Measurements from ENCODE around the gene KLHDC8B. TPM values are rescaled to one million over a fixed set of nuclear protein-coding genes. Genes with fewer than 3 reads are reported as not detected.

The KLHDC8B gene
- total and polyA plus RNA-seq, 4 donors, result 8.1 to 17.1 (median 9.4) TPM

DNA sequence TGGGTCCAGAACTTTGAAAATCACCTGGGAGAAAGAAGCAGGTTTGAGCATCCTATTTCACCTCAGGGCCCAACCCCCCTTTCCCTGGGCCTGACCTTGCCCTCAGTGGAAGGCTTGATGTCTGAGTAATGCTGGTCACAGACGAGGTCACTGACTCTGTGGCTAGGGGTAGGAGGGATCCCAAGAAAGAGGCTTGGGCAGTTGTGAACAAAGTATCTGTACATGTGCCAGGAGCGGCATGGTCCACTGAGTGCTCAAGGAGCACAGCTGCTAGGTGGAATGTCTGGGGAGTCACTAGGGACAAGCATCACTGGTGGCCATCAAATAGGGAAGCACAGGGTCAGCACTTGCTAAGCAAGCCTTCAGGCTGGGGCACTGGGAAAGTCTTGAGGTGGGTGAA lies 12.6 kb upstream of the KLHDC8B start:
- WGBS, result 59% methylated on average over 2 of the region's 2 CpGs
- Histone ChIP-seq H3K9ac (ENCODE audit: low read depth in 1 of 2, low read length in 2 of 2) (no peak overlapping the region), H3K27ac (ENCODE audit: low read depth in 1 of 2, low read length in 2 of 2) (no peak overlapping the region), H3K27me3 (ENCODE audit: control insufficient read depth in 4 of 4, insufficient read depth in 4 of 4, low read length in 3 of 4) (no peaks in the 10 kb centered on the region), H3K4me1 (ENCODE audit: control insufficient read depth in 4 of 4, insufficient read depth in 4 of 4, low read length in 3 of 4) (no peaks in the 10 kb centered on the region), H3K36me3 (ENCODE audit: control insufficient read depth in 4 of 4, insufficient read depth in 3 of 4, low read depth in 1 of 4, low read length in 3 of 4) (peaks cover 0 to 10% (median 8%) of the 10 kb centered on the region in 4 donors), H3K4me3 (ENCODE audit: low read depth in 1 of 3, low read length in 3 of 3) (no peak overlapping the region), H3K9me3 (ENCODE audit: control insufficient read depth in 4 of 4, low read length in 3 of 4) (no peaks in the 10 kb centered on the region)
- TF ChIP-seq RXRA (IDR thresholded peaks at IDR 0.05) (no peak), RAD21 (IDR thresholded peaks at IDR 0.05) (no peak)
- DNase-seq (ENCODE audit: low spot score), result no peak

GRCh38 chr3:49161197-49161596 lies 10.2 kb upstream of the KLHDC8B start:
- H3K4me1 ChIP-seq (ENCODE audit: control insufficient read depth in 4 of 4, insufficient read depth in 4 of 4, low read length in 3 of 4), result peaks cover 7 to 15% (median 15%) of the 10 kb centered on the region in 4 donors
- peaks cover 0 to 14% (median 12%) of the 10 kb centered on the region in 4 donors for H3K36me3 ChIP-seq (ENCODE audit: control insufficient read depth in 4 of 4, insufficient read depth in 3 of 4, low read depth in 1 of 4, low read length in 3 of 4)
- no peak for DNase-seq (ENCODE audit: low spot score)
- no peaks in the 10 kb centered on the region for H3K27me3 ChIP-seq (ENCODE audit: control insufficient read depth in 4 of 4, insufficient read depth in 4 of 4, low read length in 3 of 4)
- H3K4me3 ChIP-seq (ENCODE audit: low read depth in 1 of 3, low read length in 3 of 3), result no peak overlapping the region
- WGBS, result 100% methylated on average over 2 of the region's 2 CpGs
- no peak overlapping the region for H3K9ac ChIP-seq (ENCODE audit: low read depth in 1 of 2, low read length in 2 of 2)
- H3K9me3 ChIP-seq (ENCODE audit: control insufficient read depth in 4 of 4, low read length in 3 of 4), result no peaks in the 10 kb centered on the region
- TF ChIP-seq, protein P1, sequence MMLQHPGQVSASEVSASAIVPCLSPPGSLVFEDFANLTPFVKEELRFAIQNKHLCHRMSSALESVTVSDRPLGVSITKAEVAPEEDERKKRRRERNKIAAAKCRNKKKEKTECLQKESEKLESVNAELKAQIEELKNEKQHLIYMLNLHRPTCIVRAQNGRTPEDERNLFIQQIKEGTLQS (IDR thresholded peaks at IDR 0.05), result no peak
- TF ChIP-seq MAX (IDR thresholded peaks at IDR 0.05) (no peak), JUND (IDR thresholded peaks at IDR 0.05) (no peak), RAD21 (IDR thresholded peaks at IDR 0.05) (no peak), CTCF (IDR thresholded peaks at IDR 0.05; ENCODE audit: low read depth, low read length, missing input control) (no peak)
- TF ChIP-seq, protein P2, sequence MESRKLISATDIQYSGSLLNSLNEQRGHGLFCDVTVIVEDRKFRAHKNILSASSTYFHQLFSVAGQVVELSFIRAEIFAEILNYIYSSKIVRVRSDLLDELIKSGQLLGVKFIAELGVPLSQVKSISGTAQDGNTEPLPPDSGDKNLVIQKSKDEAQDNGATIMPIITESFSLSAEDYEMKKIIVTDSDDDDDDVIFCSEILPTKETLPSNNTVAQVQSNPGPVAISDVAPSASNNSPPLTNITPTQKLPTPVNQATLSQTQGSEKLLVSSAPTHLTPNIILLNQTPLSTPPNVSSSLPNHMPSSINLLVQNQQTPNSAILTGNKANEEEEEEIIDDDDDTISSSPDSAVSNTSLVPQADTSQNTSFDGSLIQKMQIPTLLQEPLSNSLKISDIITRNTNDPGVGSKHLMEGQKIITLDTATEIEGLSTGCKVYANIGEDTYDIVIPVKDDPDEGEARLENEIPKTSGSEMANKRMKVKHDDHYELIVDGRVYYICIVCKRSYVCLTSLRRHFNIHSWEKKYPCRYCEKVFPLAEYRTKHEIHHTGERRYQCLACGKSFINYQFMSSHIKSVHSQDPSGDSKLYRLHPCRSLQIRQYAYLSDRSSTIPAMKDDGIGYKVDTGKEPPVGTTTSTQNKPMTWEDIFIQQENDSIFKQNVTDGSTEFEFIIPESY (IDR thresholded peaks at IDR 0.05), result no peak
- no peak overlapping the region for H3K27ac ChIP-seq (ENCODE audit: low read depth in 1 of 2, low read length in 2 of 2)

DNA sequence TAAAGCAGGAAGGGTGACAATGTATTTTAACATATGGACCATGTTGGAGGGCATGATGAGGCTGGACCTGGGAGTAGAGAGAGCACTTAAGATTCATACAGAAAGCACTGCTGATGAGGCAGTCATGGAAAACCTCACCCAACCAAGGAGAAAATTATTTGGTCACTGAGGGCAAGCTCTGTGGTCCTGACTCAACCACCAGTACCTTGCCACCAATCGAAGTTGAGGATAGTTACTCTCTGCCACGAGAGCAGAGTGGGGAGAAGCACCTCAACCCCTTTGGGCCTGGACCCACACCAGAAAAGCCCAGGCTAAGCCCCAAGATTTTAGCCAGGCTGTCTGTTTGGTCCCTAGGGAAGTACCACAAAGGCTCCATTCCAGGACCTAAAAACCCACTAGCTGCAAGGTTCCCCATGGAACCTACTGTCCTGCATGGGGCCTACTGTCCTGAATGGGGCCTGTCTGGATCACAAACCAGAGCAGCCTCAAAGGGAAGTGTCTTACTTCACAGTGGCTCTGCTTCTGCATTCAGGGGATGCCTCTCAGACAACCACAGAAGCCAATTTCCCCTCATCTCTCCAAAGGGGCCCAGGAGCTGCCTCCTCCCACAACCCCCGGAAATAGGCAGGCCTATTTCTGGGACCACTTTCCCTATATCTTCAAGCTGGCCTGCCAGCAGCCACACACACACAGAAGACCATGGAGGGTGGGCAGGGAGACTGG lies 9.4 kb upstream of the KLHDC8B start:
- no peak overlapping the region for H3K9ac ChIP-seq (ENCODE audit: low read depth in 1 of 2, low read length in 2 of 2)
- peaks cover 12 to 22% (median 21%) of the 10 kb centered on the region in 4 donors for H3K4me1 ChIP-seq (ENCODE audit: control insufficient read depth in 4 of 4, insufficient read depth in 4 of 4, low read length in 3 of 4)
- H3K27ac ChIP-seq (ENCODE audit: low read depth in 1 of 2, low read length in 2 of 2), result no peak overlapping the region
- no peaks in the 10 kb centered on the region for H3K27me3 ChIP-seq (ENCODE audit: control insufficient read depth in 4 of 4, insufficient read depth in 4 of 4, low read length in 3 of 4)
- no peaks in the 10 kb centered on the region for H3K9me3 ChIP-seq (ENCODE audit: control insufficient read depth in 4 of 4, low read length in 3 of 4)
- peaks cover 0 to 14% (median 12%) of the 10 kb centered on the region in 4 donors for H3K36me3 ChIP-seq (ENCODE audit: control insufficient read depth in 4 of 4, insufficient read depth in 3 of 4, low read depth in 1 of 4, low read length in 3 of 4)
- 83% methylated on average over 3 of the region's 3 CpGs for WGBS
- DNase-seq (ENCODE audit: low spot score), result no peak
- H3K4me3 ChIP-seq (ENCODE audit: low read depth in 1 of 3, low read length in 3 of 3), result no peak overlapping the region
- TF ChIP-seq NR2F2 (IDR thresholded peaks at IDR 0.05) (no peak), GABPA (IDR thresholded peaks at IDR 0.05 in 1 of 2, conservative IDR thresholded peaks at IDR 0.05 in 1 of 2) (no peak), EGR1 (IDR thresholded peaks at IDR 0.05; ENCODE audit: low read depth in 2 of 2) (no peak), CTCF (IDR thresholded peaks at IDR 0.05; ENCODE audit: low read depth, low read length, missing input control) (no peak), RAD21 (IDR thresholded peaks at IDR 0.05) (no peak), MAX (IDR thresholded peaks at IDR 0.05) (no peak), RXRA (IDR thresholded peaks at IDR 0.05) (no peak), YY1 (IDR thresholded peaks at IDR 0.05) (no peak), FOXA1 (IDR thresholded peaks at IDR 0.05) (no peak), FOXA2 (IDR thresholded peaks at IDR 0.05) (no peak)
- TF ChIP-seq, protein P3, sequence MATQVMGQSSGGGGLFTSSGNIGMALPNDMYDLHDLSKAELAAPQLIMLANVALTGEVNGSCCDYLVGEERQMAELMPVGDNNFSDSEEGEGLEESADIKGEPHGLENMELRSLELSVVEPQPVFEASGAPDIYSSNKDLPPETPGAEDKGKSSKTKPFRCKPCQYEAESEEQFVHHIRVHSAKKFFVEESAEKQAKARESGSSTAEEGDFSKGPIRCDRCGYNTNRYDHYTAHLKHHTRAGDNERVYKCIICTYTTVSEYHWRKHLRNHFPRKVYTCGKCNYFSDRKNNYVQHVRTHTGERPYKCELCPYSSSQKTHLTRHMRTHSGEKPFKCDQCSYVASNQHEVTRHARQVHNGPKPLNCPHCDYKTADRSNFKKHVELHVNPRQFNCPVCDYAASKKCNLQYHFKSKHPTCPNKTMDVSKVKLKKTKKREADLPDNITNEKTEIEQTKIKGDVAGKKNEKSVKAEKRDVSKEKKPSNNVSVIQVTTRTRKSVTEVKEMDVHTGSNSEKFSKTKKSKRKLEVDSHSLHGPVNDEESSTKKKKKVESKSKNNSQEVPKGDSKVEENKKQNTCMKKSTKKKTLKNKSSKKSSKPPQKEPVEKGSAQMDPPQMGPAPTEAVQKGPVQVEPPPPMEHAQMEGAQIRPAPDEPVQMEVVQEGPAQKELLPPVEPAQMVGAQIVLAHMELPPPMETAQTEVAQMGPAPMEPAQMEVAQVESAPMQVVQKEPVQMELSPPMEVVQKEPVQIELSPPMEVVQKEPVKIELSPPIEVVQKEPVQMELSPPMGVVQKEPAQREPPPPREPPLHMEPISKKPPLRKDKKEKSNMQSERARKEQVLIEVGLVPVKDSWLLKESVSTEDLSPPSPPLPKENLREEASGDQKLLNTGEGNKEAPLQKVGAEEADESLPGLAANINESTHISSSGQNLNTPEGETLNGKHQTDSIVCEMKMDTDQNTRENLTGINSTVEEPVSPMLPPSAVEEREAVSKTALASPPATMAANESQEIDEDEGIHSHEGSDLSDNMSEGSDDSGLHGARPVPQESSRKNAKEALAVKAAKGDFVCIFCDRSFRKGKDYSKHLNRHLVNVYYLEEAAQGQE (IDR thresholded peaks at IDR 0.05), result no peak
